ENCODE measurements around the gene TTC27. TPM values are rescaled to one million over a fixed set of nuclear protein-coding genes. Genes with fewer than 3 reads are reported as not detected.

Gene TTC27
- total RNA-seq, 1 donor from 2014 or later = 20.4 TPM

- no peak for DNase-seq (ENCODE audit: extremely low spot score, unreplicated experiment)
- no peak overlapping the region for H3K4me3 Mint-ChIP-seq
- H3K27ac Mint-ChIP-seq = no peak overlapping the region
- no peaks in the 10 kb centered on the region for H3K9me3 Mint-ChIP-seq
- H3K4me1 Mint-ChIP-seq (ENCODE audit: unreplicated experiment) = no peaks in the 10 kb centered on the region
- H3K36me3 Mint-ChIP-seq = peaks cover 4% of the 10 kb centered on the region
- H3K27me3 Mint-ChIP-seq = no peaks in the 10 kb centered on the region
- TF ChIP-seq CTCF (conservative IDR thresholded peaks at IDR 0.05) = no peak
These were observed 171.0 kb downstream of the TTC27 start for GRCh38 chr2:32798829-32799228.

GRCh38 chr2:32801741-32802140 lies 173.9 kb downstream of the TTC27 start:
- no peaks in the 10 kb centered on the region for H3K27me3 Mint-ChIP-seq
- H3K4me3 Mint-ChIP-seq = no peak overlapping the region
- no peak for DNase-seq (ENCODE audit: extremely low spot score, unreplicated experiment)
- no peaks in the 10 kb centered on the region for H3K9me3 Mint-ChIP-seq
- no peak for TF ChIP-seq CTCF (conservative IDR thresholded peaks at IDR 0.05)
- H3K36me3 Mint-ChIP-seq = no peaks in the 10 kb centered on the region
- no peak overlapping the region for H3K27ac Mint-ChIP-seq
- peaks cover 5% of the 10 kb centered on the region for H3K4me1 Mint-ChIP-seq (ENCODE audit: unreplicated experiment)

GRCh38 chr2:32802877-32803276 lies 175.0 kb downstream of the TTC27 start:
- H3K36me3 Mint-ChIP-seq = no peaks in the 10 kb centered on the region
- no peak overlapping the region for H3K27ac Mint-ChIP-seq
- no peak overlapping the region for H3K4me3 Mint-ChIP-seq
- H3K9me3 Mint-ChIP-seq = no peaks in the 10 kb centered on the region
- no peak for DNase-seq (ENCODE audit: extremely low spot score, unreplicated experiment)
- H3K27me3 Mint-ChIP-seq = no peaks in the 10 kb centered on the region
- TF ChIP-seq CTCF (conservative IDR thresholded peaks at IDR 0.05) = no peak
- H3K4me1 Mint-ChIP-seq (ENCODE audit: unreplicated experiment) = peaks cover 5% of the 10 kb centered on the region

GRCh38 chr2:32804205-32804604 lies 176.4 kb downstream of the TTC27 start:
- no peak for TF ChIP-seq CTCF (conservative IDR thresholded peaks at IDR 0.05)
- Mint-ChIP-seq H3K4me1 (ENCODE audit: unreplicated experiment) (peaks cover 5% of the 10 kb centered on the region), H3K27me3 (no peaks in the 10 kb centered on the region), H3K9me3 (no peaks in the 10 kb centered on the region), H3K36me3 (peaks cover 4% of the 10 kb centered on the region), H3K4me3 (no peak overlapping the region), H3K27ac (no peak overlapping the region)
- no peak for DNase-seq (ENCODE audit: extremely low spot score, unreplicated experiment)

GRCh38 chr2:32805104-32806095 lies 177.6 kb downstream of the TTC27 start:
- Mint-ChIP-seq H3K9me3 (no peaks in the 10 kb centered on the region), H3K27ac (no peak overlapping the region), H3K36me3 (peaks cover 8% of the 10 kb centered on the region), H3K4me3 (no peak overlapping the region), H3K27me3 (no peaks in the 10 kb centered on the region), H3K4me1 (ENCODE audit: unreplicated experiment) (peaks cover 5% of the 10 kb centered on the region)
- TF ChIP-seq CTCF (conservative IDR thresholded peaks at IDR 0.05) = no peak
- DNase-seq (ENCODE audit: extremely low spot score, unreplicated experiment) = no peak
